NOMO-1 treated with dmso at 0.1 percent for 144 hours (cell line): ENCODE measurements around the gene PLS1.
"Not testable (repeated sequence)": the region's sequence is repeated elsewhere in the genome, so short reads cannot be mapped to it uniquely, and the experiment has no call there.

ENCODE experiments used
- DNase-seq: peaks from one replicate; lab custom pipeline; 2025; ENCODE audit not compliant: unreplicated experiment; lab: John Stamatoyannopoulos, UW

Gene PLS1

DNA sequence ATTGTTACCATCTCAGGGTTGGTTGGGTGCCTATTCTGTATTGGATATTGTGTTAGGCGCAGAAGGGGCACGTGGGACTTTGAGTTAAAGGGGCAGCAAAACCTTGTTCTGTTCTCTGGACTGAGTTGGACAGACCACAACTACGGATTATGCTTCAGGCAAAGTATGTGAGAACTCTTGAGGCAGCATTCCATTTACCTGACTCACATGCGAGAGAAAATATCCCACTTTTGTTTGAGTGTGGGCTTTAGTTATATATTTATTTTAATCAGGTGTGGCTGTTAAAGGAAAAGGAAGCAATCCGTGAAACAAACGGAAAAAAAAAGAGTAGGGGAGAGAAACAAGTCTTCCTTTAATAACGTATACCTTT, 627 bp upstream of the PLS1 start:
- no peak for DNase-seq

- no peak for DNase-seq
Observed at GRCh38 chr3:142596726-142597088, 514 bp downstream of the PLS1 start.

- DNase-seq = no peak
Observed at GRCh38 chr3:142597906-142598305, 1.7 kb downstream of the PLS1 start.

DNA sequence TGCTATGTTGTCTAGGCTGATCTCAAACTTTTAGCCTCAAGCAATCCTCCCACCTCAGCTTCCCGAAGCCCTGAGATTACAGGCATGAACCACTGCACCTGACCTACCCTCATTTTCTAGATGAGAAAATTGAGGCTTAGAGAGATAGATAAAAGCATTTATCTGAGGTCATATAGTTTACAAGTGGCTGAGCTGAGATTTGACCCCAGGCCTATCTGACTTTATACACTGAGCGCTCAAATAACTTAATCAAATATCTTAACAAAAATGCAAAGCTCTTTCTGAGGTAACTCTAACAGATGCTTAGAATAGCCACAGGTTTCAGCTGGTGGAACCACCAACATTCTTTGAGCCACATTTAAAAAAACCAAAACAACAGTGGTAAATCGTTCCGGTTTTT, 5.5 kb downstream of the PLS1 start:
- DNase-seq = no peak

GRCh38 chr3:142602619-142603385, 6.6 kb downstream of the PLS1 start:
- no peak for DNase-seq

DNA sequence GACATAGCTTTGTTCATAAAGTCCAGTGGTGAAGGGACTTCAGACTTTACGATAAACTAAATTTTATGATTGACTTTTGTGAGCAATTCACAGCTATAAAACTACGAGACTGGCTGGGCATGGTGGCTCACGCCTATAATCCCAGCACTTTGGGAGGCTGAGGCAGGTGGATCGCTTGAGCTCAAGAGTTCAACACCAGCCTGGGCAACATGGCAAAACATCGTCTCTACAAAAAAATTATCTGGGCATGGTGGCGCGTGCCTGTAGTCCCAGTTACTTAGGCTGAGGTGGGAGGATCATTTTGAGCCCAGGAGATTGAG, 7.2 kb downstream of the PLS1 start:
- DNase-seq = not testable (repeated sequence)

DNA sequence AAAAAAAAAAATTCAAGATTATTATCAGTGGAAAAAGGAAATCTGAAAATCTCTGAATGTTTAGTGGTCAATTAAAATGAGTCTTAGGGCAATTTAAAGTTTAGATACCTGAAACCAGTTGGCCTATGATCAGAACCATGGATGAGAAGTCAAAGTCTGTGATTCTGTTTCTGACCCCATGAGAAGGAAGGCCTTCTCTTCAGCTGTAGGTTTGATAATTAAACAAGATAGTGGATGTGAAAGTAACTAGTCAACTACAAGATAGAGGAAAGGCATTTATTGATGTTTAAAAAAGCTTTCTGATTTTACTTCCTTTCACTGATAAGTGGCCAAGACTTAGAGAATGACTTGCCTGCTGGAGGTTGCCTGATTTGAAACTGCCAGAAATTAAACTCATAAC, 8.7 kb downstream of the PLS1 start:
- no peak for DNase-seq

DNA sequence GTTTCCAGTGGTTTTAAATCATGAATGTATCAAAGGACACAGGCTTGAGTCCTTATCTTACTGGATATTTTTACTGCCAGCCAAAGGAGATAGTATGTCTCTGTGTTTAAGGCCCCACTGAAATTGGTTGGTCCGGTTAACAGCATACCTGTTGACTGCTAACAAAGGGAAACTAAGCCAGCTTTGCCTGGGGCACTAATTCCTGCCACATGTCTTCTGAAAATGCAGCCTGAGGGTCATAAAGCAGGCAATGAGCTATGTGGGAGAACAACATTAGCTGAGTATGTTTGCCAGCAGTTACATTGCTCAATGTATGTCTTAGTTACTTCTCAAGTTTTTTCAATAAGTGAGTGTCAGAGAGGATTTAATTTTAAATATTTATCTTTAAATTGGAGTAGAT, 12.4 kb downstream of the PLS1 start:
- no peak for DNase-seq

DNA sequence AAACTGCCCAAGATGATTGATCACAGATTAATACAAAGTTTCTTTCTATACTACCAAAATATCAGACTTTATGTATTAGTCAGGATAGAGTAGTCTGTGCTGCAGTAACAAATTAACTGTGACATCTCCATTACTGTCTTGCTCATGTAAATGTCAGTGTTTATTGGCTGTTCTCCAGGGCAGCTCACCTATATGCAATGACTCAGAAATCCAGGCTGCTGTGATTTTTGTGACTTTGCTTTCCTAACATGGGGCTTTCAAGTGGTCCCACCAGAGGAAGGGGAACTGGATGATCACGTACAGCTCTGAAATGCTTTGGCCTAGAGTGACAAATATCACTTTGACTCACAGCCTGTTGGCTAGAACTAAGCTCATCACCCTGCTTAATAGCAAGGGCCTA, 12.9 kb downstream of the PLS1 start:
- no peak for DNase-seq

- no peak for DNase-seq
Observed at GRCh38 chr3:142611206-142611605, 15.0 kb downstream of the PLS1 start.

GRCh38 chr3:142613491-142613890, 17.3 kb downstream of the PLS1 start:
- DNase-seq = no peak

DNA sequence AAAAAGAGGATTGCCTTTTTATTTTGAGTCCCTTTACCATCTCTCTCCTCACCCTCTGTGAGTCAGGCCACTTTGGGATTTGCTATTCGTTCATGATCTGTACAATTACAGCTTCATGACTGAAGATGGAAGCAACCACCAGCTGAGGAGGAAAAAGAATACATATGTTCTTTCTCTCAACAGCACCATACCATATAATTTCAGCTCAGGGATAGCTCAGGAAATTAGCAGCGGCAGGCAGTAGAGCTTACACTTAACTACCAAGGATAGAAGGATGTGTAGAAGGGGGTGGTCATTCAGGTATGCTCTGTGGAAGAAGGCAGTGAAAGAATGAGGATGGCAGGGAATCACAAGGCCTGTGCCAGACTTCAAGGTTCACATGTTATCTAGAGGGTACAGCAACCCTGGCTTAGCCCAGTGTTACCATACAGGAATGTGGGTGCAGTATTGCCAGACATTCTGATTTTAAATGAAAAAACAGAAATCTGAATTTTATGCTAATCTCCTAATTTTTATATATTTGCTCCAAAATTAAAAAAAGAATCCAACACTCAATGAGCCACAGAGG, 17.9 kb downstream of the PLS1 start:
- no peak for DNase-seq

DNA sequence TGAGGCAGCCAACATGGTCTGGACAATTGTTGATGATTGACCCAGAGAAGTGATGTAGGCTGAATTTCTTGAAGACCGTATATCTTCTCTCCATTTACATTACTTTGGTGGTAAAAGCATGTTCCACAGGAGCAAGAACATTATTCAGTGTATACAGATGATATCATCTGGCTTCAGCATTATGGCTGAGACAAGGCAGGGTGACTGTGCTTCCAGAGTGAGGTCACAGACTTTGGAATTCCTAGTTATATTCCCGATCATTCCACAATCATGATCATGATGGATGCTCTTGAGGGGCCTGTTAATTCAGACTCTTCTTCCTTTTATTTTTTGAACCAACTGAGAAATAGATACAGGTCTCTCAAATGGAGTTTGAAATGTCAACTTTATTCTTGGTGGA, 19.0 kb downstream of the PLS1 start:
- no peak for DNase-seq

GRCh38 chr3:142618917-142619461, 22.8 kb downstream of the PLS1 start:
- DNase-seq = no peak

GRCh38 chr3:142622405-142622804, 26.2 kb downstream of the PLS1 start:
- DNase-seq = no peak

DNA sequence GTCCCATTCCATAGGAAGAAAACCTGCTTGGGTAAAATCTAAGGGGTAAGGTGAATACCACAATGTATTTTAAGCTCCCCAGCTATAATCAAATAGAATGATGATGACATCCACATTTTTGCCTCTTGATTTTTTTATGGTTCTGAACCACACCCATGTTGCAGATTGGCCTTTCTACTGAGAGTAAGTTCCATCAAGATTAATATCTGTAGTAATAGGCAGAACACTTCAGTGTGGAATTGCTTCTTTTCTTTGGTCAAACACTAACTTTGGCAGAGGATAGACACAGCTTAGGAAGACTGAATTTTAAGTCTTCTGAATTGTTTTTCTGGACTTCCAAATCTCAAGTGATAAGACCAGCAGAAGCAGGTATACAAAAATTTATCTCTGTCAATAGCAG, 27.0 kb downstream of the PLS1 start:
- no peak for DNase-seq

- DNase-seq = no peak
Observed at GRCh38 chr3:142624341-142625152, 28.4 kb downstream of the PLS1 start.

GRCh38 chr3:142625153-142625440, 28.9 kb downstream of the PLS1 start:
- DNase-seq = no peak

GRCh38 chr3:142626971-142627370, 30.8 kb downstream of the PLS1 start:
- no peak for DNase-seq

GRCh38 chr3:142628801-142629200, 32.6 kb downstream of the PLS1 start:
- no peak for DNase-seq

- no peak for DNase-seq
Observed at GRCh38 chr3:142633073-142633472, 36.9 kb downstream of the PLS1 start.

GRCh38 chr3:142636050-142636449, 39.9 kb downstream of the PLS1 start:
- DNase-seq = no peak
